GM18520 (cell line): ENCODE measurements around the gene GNB4.

ENCODE experiments used
- ATAC-seq: cut with Tn5 transposase; IDR thresholded peaks from one replicate; pipeline ENCODE4 v1.9.1; 2021; ENCODE audit not compliant: unreplicated experiment

The GNB4 gene

DNA sequence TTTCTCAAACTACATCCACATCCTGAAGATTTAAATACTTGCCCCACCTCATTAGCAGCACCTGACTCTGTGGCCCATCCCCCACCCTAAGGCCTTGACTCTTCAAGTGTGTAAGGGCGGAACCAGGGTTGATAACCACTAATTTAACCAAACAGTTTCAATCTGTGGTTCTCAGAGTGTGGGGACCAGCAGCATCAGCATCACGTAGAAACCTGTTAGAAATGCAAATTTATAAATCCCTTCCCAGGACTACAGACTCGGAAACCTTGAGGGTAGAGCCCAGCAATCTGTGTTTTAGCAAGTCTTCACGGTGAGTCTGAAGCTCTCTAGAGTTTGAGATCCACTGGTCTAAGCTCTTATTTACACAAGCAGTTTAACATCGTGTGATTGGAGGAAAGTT is 12.4 kb downstream of the GNB4 start:
- ATAC-seq = peak; percentile 72

DNA sequence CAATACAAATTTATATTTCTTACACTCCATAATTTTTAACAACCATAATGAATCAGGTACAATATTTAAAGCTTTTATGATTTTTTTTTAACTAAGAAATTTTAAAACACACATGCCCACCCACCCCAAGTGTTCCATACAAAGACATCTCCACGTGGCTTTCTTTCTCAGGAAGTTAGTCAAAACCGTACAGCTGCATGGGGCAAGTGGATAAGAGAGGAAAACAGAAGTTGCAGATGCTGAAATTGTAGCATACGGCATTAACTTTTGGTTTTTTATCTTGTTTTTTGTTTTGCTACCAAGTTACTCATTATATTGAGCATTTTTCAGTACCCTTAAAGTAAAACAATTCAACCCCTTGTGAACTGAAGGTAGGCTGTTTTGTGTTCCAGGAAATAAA is 14.8 kb downstream of the GNB4 start:
- no peak for ATAC-seq

GRCh38 chr3:179432451-179432850 is 18.8 kb downstream of the GNB4 start:
- ATAC-seq = no peak

- no peak for ATAC-seq
These were observed 19.2 kb downstream of the GNB4 start for GRCh38 chr3:179432021-179432420.

GRCh38 chr3:179430277-179430870 is 20.9 kb downstream of the GNB4 start:
- ATAC-seq = no peak

GRCh38 chr3:179428876-179429548 is 22.3 kb downstream of the GNB4 start:
- ATAC-seq = no peak

- ATAC-seq = no peak
These were observed 26.2 kb downstream of the GNB4 start for GRCh38 chr3:179425075-179425474.

- ATAC-seq = no peak
These were observed 29.8 kb downstream of the GNB4 start for GRCh38 chr3:179421500-179421899.

DNA sequence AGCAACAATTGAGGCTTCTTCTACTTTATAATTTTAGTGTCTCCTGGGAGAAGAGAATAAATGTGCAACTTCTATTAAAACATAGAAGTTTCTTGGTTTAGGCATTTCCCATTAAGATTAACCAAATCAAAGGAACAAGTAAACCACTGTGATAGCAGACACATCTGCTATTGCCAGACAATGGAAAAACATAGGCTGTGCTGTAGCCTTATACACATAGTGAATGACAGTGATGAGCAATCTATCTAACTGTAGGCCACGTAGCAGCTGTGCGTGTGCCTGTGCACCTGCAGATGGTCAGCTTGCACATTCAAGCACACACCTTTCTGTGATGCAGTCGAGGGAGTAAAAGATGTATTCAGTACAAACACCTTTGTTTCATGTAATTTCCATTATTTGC is 32.7 kb downstream of the GNB4 start:
- ATAC-seq = no peak

DNA sequence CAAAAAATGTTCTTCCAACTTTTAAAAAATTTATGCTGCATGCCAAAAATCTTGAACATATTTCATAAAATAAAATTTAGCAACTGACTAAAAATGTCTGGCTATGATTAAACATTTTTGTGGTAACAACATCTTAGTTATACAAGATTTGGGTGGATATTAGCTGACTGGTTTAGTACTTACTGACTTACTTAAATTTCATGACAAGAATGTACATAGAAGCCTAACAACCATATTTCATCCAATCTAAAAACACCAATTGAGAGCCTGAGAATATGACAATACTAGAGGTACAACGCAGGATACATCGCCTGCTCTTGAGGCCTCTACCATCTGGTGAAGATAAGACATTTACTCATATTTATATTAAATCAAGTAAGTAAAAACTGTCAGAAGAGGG is 34.6 kb downstream of the GNB4 start:
- ATAC-seq = no peak

- ATAC-seq = no peak
These were observed 35.9 kb downstream of the GNB4 start for GRCh38 chr3:179415377-179415776.

DNA sequence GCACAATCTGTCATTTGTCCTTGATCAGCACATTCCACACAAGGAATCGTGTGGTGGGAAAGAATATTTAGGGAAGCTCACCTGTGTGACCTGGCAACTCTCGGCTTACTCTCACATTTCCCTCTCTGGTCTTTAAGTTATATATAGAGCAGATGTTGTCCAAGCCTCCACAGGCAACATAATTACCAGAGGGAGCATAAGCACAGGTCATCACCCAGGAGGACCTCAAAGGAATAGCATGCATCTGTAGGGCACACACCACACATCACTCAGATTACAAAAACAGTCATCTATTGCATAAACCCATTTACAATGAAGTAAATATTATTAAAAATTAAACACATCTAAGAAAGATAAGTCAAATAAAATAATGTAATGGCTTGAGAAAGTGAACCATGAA is 36.5 kb downstream of the GNB4 start:
- ATAC-seq = no peak

GRCh38 chr3:179410999-179411398 is 40.3 kb downstream of the GNB4 start:
- no peak for ATAC-seq

GRCh38 chr3:179410331-179410730 is 40.9 kb downstream of the GNB4 start:
- no peak for ATAC-seq

DNA sequence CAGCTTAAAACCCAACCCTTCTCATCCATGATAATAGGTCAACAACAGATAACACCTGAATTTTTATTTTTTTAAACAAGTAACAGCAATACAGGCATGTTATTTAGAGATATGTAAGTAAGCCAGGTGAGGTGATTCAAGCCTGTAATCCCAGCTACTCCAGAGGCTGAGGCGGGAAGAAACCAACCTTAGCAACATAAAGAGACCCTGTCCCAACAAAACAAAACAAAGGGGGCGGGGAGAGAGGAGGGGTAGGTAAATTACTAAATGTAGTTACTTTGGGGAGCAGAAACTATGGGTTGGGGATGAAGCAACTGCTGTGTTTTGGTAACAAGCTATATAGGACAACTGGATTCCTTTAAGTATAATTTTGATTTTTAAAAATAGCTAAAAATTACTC is 47.0 kb downstream of the GNB4 start:
- no peak for ATAC-seq

GRCh38 chr3:179402963-179403362 is 48.3 kb downstream of the GNB4 start:
- no peak for ATAC-seq

GRCh38 chr3:179401561-179401960 is 49.7 kb downstream of the GNB4 start:
- no peak for ATAC-seq

- ATAC-seq = no peak
These were observed 52.6 kb downstream of the GNB4 start for GRCh38 chr3:179398574-179399231.

DNA sequence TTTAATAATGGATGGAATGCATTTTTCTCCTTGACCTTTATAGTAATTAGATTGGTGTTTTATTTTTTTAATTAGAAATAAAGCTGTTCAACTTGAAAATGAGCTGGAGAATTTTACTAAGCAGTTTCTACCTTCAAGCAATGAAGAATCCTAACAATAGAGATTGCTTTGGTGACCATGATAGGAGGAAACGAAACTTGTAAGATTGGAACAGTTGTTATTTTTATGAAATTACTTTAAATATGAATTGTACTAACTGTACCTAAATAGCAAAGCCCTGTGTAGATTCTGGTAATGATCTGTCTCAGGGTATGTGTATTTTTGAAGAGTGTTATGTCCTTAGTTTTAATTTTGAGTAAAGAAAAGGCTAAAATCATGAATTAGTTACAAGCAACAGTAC is 59.4 kb downstream of the GNB4 start:
- ATAC-seq = no peak

DNA sequence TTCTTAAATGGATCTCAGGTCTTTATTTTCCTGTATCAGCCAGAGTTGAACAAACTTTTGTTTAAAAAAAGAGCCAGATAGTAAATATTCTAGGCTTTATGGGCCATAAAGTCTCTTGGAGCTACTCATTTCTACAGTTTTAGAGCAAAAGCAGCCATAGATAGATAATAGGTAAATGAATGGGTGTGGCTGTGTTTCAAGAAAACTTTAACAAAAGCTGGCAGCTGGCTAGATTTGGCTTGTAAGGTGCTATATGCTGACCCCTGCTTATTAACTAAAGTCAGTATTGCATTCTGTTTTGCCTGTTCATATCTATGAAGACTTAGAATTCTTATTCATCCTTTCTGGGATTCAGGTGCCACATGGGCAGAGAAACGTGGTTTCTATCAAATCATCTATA is 74.8 kb downstream of the GNB4 start:
- ATAC-seq = no peak

DNA sequence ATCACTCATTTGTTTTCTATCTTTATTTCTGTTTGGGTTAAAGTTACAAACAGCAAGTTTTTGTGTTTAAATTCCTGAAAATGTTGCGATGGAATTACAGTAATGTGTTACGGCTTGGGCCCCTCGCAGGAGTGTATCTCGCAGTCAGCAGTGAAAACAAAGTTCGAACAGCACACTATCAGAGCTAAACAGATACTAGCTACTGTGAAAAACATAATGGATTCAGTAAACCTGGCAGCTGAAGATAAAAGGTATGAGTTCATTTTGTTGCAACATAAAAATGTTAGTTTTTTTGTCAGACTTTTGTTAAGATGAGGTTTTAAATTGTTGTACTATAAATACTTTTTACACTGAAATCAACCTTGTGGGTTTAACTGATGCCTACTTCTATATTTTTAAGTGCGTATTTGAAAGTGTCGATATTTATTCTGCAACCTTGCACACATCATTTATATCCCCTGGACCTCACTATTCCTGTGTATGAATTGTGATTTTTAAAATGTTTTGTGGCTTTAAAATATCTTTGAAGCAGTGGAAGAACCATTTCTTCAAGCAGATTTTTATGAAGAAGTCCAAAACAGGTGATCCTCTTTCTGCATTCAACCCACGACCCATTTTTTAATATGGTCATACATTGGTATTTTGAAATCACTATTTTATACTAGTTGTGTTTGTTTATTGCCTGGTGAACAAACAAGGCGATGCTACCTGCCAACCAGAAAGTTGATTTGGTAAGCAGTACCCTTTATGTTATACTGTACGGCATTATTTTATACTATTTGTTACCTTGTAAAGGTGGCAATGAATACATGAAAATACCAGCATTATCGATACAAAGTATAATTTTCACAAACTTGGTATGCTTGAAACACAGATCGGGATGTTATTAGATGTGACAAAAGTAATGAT is 75.9 kb downstream of the GNB4 start:
- no peak for ATAC-seq

DNA sequence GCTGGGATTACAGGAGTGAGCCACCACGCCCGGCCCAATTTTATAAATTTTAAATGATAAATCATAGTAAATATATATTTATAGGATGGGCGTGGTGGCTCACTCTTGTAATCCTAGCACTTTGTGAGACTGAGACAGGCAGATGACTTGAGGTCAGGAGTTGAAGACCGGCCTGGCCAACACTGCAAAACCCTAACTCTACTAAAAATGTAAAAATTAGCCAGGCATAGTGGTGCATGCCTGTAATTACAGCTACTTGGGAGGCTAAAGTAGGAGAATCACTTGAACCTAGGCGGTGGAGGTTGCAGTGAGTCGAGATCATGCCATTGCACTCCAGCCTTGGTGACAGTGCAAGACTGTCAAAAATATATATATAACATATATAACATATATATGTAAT is 77.3 kb downstream of the GNB4 start:
- ATAC-seq = no peak
